H1 (cell line): Measurements from ENCODE around the gene MAPKAPK2. TPM values are rescaled to one million over a fixed set of nuclear protein-coding genes. Genes with fewer than 3 reads are reported as not detected.

ENCODE experiments used
- ASH2L ChIP-seq: fragments of 200-600, 300-600 bp; sonication (generic); IDR thresholded peaks from one replicate; pipeline ENCODE4 v1.7.1; 2017; ENCODE audit warnings: low read length
- CBX5 ChIP-seq: fragments of 300-800, 300-1000 bp; sonication (generic); IDR thresholded peaks from 2 replicates; pipeline ENCODE4 v1.7.1; 2016; ENCODE audit warnings: antibody characterized with exemption, low read length, low read depth
- CHD2 ChIP-seq: IDR thresholded peaks from 2 replicates; pipeline ENCODE4 v1.6.1; 2012; ENCODE audit warnings: low read length, improper control_type of control experiment
- EP300 ChIP-seq, 2 experiments: IDR thresholded peaks; 1 replicate in 1 of 2; 2 replicates in 1 of 2; pipeline ENCODE4 v1.6.1; 2011 to 2012; ENCODE audit warnings: low read depth in 2 of 2, low read length in 2 of 2, mild to moderate bottlenecking in 2 of 2, borderline replicate concordance in 1 of 2, inconsistent platforms in 1 of 2, moderate library complexity in 1 of 2
- GTF2F1 ChIP-seq: IDR thresholded peaks from 2 replicates; pipeline ENCODE4 v1.6.1; 2012; ENCODE audit warnings: low read depth, low read length, improper control_type of control experiment, borderline replicate concordance
- HDAC6 ChIP-seq: IDR thresholded peaks from one replicate; pipeline ENCODE4 v1.7.1; 2012; ENCODE audit warnings: low read depth, mild to moderate bottlenecking, inconsistent platforms, low read length, moderate library complexity
- JUND ChIP-seq: IDR thresholded peaks from 2 replicates; pipeline ENCODE4 v1.6.1; 2011; ENCODE audit warnings: mild to moderate bottlenecking, improper control_type of control experiment, low read length
- KDM4A ChIP-seq: IDR thresholded peaks from one replicate; pipeline ENCODE4 v1.7.1; 2012; ENCODE audit warnings: low read depth, mild to moderate bottlenecking, moderate library complexity, low read length, inconsistent platforms; ENCODE audit not compliant: severe bottlenecking
- MAFK ChIP-seq: IDR thresholded peaks from 2 replicates; pipeline ENCODE4 v1.6.1; 2012; ENCODE audit warnings: low read depth, mild to moderate bottlenecking, improper control_type of control experiment, low read length
- POLR2A ChIP-seq, 2 experiments: IDR thresholded peaks; 1 replicate in 1 of 2; 2 replicates in 1 of 2; pipeline ENCODE4 v1.6.1; 2011; ENCODE audit warnings: low read depth in 2 of 2, low read length in 2 of 2, mild to moderate bottlenecking in 2 of 2; ENCODE audit errors: control extremely low read depth in 1 of 2
- SIRT6 ChIP-seq: IDR thresholded peaks from one replicate; pipeline ENCODE4 v1.7.1; 2012; ENCODE audit warnings: low read length, inconsistent platforms
- SIX5 ChIP-seq: IDR thresholded peaks from 2 replicates; pipeline ENCODE4 v1.6.1; 2011; ENCODE audit warnings: mild to moderate bottlenecking, low read depth, low read length
- TEAD4 ChIP-seq: IDR thresholded peaks from 2 replicates; pipeline ENCODE4 v1.6.1; 2012; ENCODE audit warnings: low read depth, low read length, inconsistent platforms, mixed read lengths
- polyA plus RNA-seq, 7 experiments: library from polyadenylated mRNA; depleted of rRNA in 3 of 7; stranded (reverse) in 5 of 7; unstranded in 2 of 7; fragments of >200 nt in 5 of 7; fragments of 200-250 nt in 2 of 7; gene quantifications; 1 replicate in 5 of 7; 2 replicates in 1 of 7; 4 replicates in 1 of 7; pipeline versions ENCODE4 v1.2.1 to v1.2.3, GENCODE V29; 2011 to 2013; ENCODE audit warnings: missing spikeins in 2 of 7, mixed read lengths in 2 of 7
- total RNA-seq: library from RNA; stranded (reverse); fragmentation: NEBNext Ultra II Directional; extraction: Animal tissue kit (Norgen Biotek cat#: 25700); gene quantifications from 2 replicates; pipeline ENCODE4 v1.2.1, GENCODE V29; 2021
- TF ChIP-seq, protein P1 (sequence below): fragments of 300-600 bp; sonication (generic); IDR thresholded peaks from 2 replicates; pipeline ENCODE4 v1.7.1; 2012; ENCODE audit warnings: low read length, moderate library complexity, mild to moderate bottlenecking, inconsistent platforms; ENCODE audit not compliant: insufficient replicate concordance

The MAPKAPK2 gene
- total and polyA plus RNA-seq, 2 of the 8 experiments (the other 6 are each of a cell fraction or from before 2014, with no cell fraction given), result 27.5 to 44.9 TPM

- TF ChIP-seq, protein P1, sequence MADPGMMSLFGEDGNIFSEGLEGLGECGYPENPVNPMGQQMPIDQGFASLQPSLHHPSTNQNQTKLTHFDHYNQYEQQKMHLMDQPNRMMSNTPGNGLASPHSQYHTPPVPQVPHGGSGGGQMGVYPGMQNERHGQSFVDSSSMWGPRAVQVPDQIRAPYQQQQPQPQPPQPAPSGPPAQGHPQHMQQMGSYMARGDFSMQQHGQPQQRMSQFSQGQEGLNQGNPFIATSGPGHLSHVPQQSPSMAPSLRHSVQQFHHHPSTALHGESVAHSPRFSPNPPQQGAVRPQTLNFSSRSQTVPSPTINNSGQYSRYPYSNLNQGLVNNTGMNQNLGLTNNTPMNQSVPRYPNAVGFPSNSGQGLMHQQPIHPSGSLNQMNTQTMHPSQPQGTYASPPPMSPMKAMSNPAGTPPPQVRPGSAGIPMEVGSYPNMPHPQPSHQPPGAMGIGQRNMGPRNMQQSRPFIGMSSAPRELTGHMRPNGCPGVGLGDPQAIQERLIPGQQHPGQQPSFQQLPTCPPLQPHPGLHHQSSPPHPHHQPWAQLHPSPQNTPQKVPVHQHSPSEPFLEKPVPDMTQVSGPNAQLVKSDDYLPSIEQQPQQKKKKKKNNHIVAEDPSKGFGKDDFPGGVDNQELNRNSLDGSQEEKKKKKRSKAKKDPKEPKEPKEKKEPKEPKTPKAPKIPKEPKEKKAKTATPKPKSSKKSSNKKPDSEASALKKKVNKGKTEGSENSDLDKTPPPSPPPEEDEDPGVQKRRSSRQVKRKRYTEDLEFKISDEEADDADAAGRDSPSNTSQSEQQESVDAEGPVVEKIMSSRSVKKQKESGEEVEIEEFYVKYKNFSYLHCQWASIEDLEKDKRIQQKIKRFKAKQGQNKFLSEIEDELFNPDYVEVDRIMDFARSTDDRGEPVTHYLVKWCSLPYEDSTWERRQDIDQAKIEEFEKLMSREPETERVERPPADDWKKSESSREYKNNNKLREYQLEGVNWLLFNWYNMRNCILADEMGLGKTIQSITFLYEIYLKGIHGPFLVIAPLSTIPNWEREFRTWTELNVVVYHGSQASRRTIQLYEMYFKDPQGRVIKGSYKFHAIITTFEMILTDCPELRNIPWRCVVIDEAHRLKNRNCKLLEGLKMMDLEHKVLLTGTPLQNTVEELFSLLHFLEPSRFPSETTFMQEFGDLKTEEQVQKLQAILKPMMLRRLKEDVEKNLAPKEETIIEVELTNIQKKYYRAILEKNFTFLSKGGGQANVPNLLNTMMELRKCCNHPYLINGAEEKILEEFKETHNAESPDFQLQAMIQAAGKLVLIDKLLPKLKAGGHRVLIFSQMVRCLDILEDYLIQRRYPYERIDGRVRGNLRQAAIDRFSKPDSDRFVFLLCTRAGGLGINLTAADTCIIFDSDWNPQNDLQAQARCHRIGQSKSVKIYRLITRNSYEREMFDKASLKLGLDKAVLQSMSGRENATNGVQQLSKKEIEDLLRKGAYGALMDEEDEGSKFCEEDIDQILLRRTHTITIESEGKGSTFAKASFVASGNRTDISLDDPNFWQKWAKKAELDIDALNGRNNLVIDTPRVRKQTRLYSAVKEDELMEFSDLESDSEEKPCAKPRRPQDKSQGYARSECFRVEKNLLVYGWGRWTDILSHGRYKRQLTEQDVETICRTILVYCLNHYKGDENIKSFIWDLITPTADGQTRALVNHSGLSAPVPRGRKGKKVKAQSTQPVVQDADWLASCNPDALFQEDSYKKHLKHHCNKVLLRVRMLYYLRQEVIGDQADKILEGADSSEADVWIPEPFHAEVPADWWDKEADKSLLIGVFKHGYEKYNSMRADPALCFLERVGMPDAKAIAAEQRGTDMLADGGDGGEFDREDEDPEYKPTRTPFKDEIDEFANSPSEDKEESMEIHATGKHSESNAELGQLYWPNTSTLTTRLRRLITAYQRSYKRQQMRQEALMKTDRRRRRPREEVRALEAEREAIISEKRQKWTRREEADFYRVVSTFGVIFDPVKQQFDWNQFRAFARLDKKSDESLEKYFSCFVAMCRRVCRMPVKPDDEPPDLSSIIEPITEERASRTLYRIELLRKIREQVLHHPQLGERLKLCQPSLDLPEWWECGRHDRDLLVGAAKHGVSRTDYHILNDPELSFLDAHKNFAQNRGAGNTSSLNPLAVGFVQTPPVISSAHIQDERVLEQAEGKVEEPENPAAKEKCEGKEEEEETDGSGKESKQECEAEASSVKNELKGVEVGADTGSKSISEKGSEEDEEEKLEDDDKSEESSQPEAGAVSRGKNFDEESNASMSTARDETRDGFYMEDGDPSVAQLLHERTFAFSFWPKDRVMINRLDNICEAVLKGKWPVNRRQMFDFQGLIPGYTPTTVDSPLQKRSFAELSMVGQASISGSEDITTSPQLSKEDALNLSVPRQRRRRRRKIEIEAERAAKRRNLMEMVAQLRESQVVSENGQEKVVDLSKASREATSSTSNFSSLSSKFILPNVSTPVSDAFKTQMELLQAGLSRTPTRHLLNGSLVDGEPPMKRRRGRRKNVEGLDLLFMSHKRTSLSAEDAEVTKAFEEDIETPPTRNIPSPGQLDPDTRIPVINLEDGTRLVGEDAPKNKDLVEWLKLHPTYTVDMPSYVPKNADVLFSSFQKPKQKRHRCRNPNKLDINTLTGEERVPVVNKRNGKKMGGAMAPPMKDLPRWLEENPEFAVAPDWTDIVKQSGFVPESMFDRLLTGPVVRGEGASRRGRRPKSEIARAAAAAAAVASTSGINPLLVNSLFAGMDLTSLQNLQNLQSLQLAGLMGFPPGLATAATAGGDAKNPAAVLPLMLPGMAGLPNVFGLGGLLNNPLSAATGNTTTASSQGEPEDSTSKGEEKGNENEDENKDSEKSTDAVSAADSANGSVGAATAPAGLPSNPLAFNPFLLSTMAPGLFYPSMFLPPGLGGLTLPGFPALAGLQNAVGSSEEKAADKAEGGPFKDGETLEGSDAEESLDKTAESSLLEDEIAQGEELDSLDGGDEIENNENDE, result no peak
- TF ChIP-seq POLR2A (IDR thresholded peaks at IDR 0.05; ENCODE audit: control extremely low read depth in 1 of 2, low read depth in 2 of 2, low read length in 2 of 2), result no peak
- TF ChIP-seq SIRT6, result no peak
- TF ChIP-seq EP300 (IDR thresholded peaks at IDR 0.05; ENCODE audit: borderline replicate concordance in 1 of 2, low read depth in 2 of 2, low read length in 2 of 2), result no peak
- TF ChIP-seq MAFK, result no peak
- no peak for TF ChIP-seq TEAD4
- no peak for TF ChIP-seq GTF2F1
- no peak for TF ChIP-seq KDM4A
- TF ChIP-seq JUND, result no peak
- TF ChIP-seq SIX5, result no peak
- TF ChIP-seq CBX5, result no peak
- no peak for TF ChIP-seq HDAC6
- TF ChIP-seq ASH2L, result no peak
- TF ChIP-seq CHD2, result no peak
These were observed 8.3 kb downstream of the MAPKAPK2 start (continued) for GRCh38 chr1:206693029-206693428.
